Bronchial epithelial cell (primary cell): ENCODE results near the gene SLC16A10. TPM values are rescaled to one million over a fixed set of nuclear protein-coding genes. Genes with fewer than 3 reads are reported as not detected.

Experiments
- DNase-seq: peaks from one replicate; pipeline ENCODE4 v3.0.0-alpha.2; 2010; ENCODE audit warnings: low read depth
- FAIRE-seq: peaks from 2 replicates; lab custom pipeline; 2011; peaks lifted over from hg19 to GRCh38; lab: Jason Lieb, UNC
- H3K27me3 ChIP-seq: 2 replicates; pipeline ENCODE4 v1.5.1; 2011; ENCODE audit warnings: low read length; ENCODE audit not compliant: control insufficient read depth, insufficient read depth
- H3K36me3 ChIP-seq: 2 replicates; pipeline ENCODE4 v1.5.1; 2011; ENCODE audit warnings: low read length; ENCODE audit not compliant: control insufficient read depth, insufficient read depth
- H3K4me3 ChIP-seq: 2 replicates; pipeline ENCODE4 v1.5.1; 2011; ENCODE audit warnings: mild to moderate bottlenecking, low read depth, low read length, control low read depth
- CTCF ChIP-seq: IDR thresholded peaks from 2 replicates; pipeline ENCODE4 v1.5.1; 2011; ENCODE audit warnings: mild to moderate bottlenecking, moderate library complexity, low read length, control low read depth, inconsistent platforms; ENCODE audit not compliant: insufficient read depth, severe bottlenecking
- total RNA-seq: library from RNA; depleted of rRNA; stranded (reverse); fragments of >200 nt; gene quantifications from 2 replicates; pipeline ENCODE4 v1.2.1, GENCODE V29; 2014

Gene SLC16A10
- total RNA-seq, 1 donor from 2014 or later, result 0.26 TPM

GRCh38 chr6:111243095-111243494 lies 155.8 kb downstream of the SLC16A10 start:
- H3K36me3 ChIP-seq, result no peaks in the 10 kb centered on the region
- DNase-seq, result no peak
- TF ChIP-seq CTCF, result no peak
- no peaks in the 10 kb centered on the region for H3K27me3 ChIP-seq
- FAIRE-seq, result no peak
- H3K4me3 ChIP-seq, result no peak overlapping the region

GRCh38 chr6:111248789-111249188 lies 161.5 kb downstream of the SLC16A10 start:
- Histone ChIP-seq H3K36me3 (no peaks in the 10 kb centered on the region), H3K4me3 (no peak overlapping the region), H3K27me3 (no peaks in the 10 kb centered on the region)
- no peak for TF ChIP-seq CTCF
- DNase-seq (no peak), FAIRE-seq (no peak)

- H3K4me3 ChIP-seq, result no peak overlapping the region
- no peak for FAIRE-seq
- no peaks in the 10 kb centered on the region for H3K27me3 ChIP-seq
- H3K36me3 ChIP-seq, result no peaks in the 10 kb centered on the region
- TF ChIP-seq CTCF, result no peak
- no peak for DNase-seq
Observed at GRCh38 chr6:111250791-111251354, 163.6 kb downstream of the SLC16A10 start.

- Histone ChIP-seq H3K36me3 (no peaks in the 10 kb centered on the region), H3K27me3 (no peaks in the 10 kb centered on the region), H3K4me3 (no peak overlapping the region)
- no peak for TF ChIP-seq CTCF
- FAIRE-seq (no peak), DNase-seq (no peak)
Observed at GRCh38 chr6:111252726-111253125, 165.4 kb downstream of the SLC16A10 start.

GRCh38 chr6:111254004-111254778 lies 166.9 kb downstream of the SLC16A10 start:
- no peak for FAIRE-seq

More at GRCh38 chr6:111254004-111254778, 166.9 kb downstream of the SLC16A10 start:
- TF ChIP-seq CTCF, result no peak
- Histone ChIP-seq H3K4me3 (no peak overlapping the region), H3K27me3 (no peaks in the 10 kb centered on the region), H3K36me3 (no peaks in the 10 kb centered on the region)
- DNase-seq, result no peak
